ENCODE measurements around the gene DNASE1L2.

GRCh38 chr16:2243031-2243528 lies 6.8 kb downstream of the DNASE1L2 start:
- TF ChIP-seq CTCF (IDR thresholded peaks at IDR 0.05) (no peak), POLR2A (IDR thresholded peaks at IDR 0.05) (no peak)

Measured in thyroid gland (tissue), 4 donors.